Fibroblast of the conjunctiva (primary cell): ENCODE results near the gene KCNG3.

ENCODE experiments used
- DNase-seq: peaks from one replicate; pipeline ENCODE4 v3.0.0-alpha.2; 2010; ENCODE audit warnings: low read depth

Gene KCNG3

GRCh38 chr2:42486145-42486906, 7.5 kb downstream of the KCNG3 start:
- no peak for DNase-seq

DNA sequence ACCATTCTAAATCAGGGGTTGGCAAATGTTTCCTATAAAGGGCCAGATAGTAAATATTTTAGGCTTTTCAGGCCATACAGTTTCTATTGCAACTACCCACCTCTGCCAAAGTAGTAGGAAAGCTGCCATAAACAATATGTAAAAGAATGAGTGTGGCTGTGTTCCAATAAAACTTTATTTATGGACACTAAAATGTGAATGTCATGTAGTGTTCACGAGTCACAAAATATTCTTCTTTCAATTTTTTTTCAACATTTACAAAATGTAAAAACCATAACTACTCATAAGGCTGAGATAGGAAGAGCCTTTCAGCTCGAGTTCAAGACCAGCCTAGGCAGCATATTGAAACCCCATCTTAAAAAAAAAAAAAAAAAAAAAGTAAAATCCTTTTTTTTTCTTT, 13.4 kb downstream of the KCNG3 start:
- DNase-seq: no peak

GRCh38 chr2:42474765-42475454, 18.9 kb downstream of the KCNG3 start:
- DNase-seq: no peak

DNA sequence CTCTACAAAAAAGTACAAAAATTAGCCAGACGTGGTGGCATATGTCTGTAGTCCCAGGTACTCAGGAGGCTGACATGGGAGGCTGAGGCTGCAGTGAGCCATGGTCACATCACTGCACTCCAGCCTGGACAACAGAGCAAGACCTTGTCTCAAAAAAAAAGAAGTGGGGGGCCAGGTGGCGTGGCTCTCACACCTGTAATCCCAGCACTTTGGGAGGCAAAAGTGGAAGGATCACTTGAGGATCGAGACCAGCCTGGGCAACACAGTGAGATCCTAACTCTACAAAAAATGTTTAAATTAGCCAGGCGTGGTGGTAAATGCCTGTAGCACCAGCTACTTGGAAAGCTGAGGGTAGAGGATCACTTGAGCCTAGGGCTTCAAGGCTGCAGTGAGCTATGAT, 23.1 kb downstream of the KCNG3 start:
- no peak for DNase-seq

DNA sequence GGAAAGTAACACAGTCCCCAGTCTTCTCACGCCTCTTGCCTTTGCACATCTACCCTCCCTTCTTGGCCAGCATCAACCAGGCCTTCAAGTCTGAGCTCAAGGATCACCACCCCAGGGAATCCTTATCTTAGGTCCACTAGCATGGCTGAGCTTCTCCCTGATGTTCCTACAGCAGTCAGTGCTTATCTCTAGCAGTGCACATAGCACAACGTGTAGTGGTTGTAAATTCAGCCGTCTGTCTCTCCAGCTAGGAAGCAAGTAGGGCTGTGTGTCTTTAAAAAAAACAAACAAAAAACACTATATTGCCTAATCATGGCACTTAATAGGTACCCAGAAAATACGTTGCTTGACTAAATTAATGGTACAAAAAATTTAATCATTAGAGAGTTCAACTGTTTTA, 29.2 kb downstream of the KCNG3 start:
- no peak for DNase-seq

- no peak for DNase-seq
Measured at GRCh38 chr2:42463570-42463969, 30.2 kb downstream of the KCNG3 start.

DNA sequence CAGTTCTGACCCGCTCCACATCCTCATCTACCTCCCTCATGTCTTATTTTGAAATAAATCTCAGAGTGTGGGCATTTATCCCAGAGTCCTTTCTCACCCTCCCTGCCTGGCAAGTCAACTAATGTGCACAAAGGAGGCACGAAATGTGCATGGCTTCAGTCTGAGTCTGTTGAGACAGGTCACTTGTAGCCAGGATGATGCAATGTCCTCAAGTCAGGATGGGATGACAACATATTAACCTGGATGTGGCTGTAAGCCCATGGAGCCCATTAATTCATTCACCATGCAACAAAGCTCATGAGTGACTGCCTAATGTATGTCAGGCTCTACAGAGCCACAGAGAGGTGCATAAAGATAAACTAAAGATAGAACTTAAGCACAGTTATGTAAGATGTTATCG, 34.5 kb downstream of the KCNG3 start:
- DNase-seq: no peak

DNA sequence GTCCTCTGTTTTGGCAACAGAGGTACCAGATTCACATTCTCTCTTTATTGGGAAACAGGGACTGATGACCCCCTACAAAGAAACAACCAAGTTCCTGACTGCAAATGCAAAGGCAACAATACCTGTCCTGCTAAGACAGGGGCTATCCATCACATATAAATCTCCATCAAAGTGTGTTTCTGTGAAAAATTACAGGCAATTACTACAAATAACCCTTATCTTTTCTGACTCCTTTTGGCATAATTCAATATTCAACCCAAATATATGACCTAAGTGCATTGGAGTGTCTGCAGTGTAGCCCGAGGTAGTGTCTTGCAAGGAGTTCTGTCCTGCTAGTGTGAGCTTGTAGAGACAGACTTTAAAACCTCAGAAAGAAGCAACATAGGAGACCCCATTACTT, 35.4 kb downstream of the KCNG3 start:
- DNase-seq: no peak

- no peak for DNase-seq
Measured at GRCh38 chr2:42457011-42457410, 36.8 kb downstream of the KCNG3 start.

- DNase-seq: no peak
Measured at GRCh38 chr2:42456126-42456839, 37.5 kb downstream of the KCNG3 start.

GRCh38 chr2:42452545-42452944, 41.2 kb downstream of the KCNG3 start:
- no peak for DNase-seq

- no peak for DNase-seq
Measured at GRCh38 chr2:42450136-42450535, 43.6 kb downstream of the KCNG3 start.

- no peak for DNase-seq
Measured at GRCh38 chr2:42449163-42450087, 44.4 kb downstream of the KCNG3 start.

DNA sequence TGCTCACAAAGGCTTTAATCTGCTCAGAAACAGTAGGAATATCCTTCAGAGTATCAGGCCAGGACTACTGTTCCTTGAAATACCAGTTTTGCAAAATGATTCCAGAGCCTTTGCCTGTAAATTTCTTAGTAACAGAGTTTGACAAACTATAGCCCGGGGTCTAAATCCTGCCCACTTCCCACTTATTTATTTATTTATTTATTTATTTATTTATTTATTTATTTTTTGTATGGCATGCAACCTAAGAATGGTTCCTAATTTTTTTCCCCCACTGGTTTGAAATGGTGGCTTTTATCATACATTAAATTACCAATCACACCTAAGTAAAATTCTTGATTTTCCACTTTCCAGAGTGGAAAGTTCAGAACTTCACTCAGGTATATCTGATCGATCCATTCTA, 45.6 kb downstream of the KCNG3 start:
- no peak for DNase-seq

GRCh38 chr2:42446503-42447271, 47.1 kb downstream of the KCNG3 start:
- no peak for DNase-seq

DNA sequence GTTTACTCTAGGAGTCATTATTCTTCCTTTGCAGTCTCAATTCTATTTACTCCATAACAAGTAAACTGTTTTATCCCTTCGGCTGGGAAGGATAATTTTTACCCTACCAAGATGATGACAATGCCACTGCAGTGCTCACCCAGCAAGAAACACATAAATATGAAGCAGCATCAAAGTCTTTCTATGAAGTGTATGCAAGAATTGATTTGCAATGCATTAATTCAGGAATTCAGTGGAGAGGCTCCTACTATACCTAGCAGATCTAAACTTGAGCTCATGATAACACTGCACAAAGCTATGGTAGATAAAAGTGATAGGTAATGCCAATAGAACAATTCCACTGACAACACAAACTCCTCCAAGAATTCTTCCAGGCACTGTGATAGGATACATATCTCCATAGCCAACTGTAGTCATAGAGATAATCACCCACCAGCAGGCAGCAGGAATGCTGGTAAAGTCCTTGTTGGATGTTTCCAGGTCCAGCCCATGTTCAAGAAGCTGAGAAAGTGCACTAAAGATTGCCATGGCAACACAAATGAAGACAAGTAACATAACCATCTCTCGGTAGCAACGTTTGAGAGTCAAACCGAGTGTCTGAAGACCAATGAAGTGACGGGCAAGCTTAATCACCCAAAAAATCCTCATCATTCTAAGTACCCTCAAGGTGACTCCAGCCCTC, 49.9 kb downstream of the KCNG3 start:
- no peak for DNase-seq

DNA sequence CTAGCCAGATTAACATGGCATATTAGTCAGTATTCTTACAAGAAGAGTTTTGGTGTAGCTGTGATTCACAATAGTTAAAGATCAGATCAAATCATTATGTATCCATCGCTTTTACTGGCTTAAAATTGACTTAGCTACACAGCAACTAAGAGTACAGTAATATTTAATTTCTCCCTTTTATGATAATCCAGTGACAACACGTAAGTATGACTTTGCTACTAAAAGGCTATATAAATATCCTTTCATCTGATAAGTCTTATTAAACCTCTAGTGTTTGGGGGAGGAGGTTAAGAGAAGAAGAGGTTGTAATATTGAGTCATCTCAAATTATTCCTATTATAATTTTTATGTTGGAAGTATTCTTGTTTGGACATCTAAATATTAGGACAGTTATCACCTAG, 51.0 kb downstream of the KCNG3 start:
- no peak for DNase-seq

- DNase-seq: no peak
Measured at GRCh38 chr2:42438685-42439084, 55.1 kb downstream of the KCNG3 start.

DNA sequence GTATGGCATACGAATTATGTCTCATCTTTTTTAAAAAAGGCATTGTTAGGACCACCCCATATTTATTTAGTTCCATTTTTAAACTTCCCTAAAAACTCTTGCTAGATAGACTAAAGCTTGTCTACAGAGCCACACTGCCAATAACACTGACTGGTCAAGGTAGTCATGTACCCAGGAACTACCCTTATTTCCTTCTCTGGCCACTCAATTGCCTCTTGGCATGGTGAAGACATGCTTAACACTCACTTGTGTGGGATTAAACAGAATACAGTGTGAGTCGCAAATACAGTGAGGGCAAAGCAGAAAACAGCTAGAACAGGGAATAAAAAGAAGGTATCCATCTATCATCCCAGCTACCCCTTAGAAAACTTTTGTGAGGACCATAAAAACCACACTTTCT, 57.4 kb downstream of the KCNG3 start:
- DNase-seq: no peak

- no peak for DNase-seq
Measured at GRCh38 chr2:42435628-42436027, 58.2 kb downstream of the KCNG3 start.

DNA sequence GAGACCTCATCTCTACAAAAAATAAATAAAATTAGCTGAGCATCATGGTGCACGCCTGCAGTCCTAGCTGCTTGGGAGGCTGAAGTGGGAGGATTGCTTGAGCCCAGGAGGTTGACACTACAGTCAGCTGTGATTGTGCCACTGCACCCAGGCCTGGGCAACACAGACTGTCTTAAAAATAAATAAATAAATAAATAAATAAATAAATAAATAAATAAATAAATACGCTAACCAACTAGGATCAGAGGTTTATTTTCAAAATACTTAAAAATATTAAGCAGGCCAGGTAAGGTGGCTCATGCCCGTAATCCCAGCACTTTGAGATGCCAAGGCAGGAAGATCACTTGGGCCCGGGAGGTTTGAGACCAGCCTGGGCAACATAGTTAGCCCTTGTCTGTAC, 63.6 kb downstream of the KCNG3 start:
- no peak for DNase-seq
